ENCODE measurements around the gene BNC2.

Gene BNC2

GRCh38 chr9:16868701-16869100 lies 1.8 kb downstream of the BNC2 start:
- DNase-seq = no peak

DNA sequence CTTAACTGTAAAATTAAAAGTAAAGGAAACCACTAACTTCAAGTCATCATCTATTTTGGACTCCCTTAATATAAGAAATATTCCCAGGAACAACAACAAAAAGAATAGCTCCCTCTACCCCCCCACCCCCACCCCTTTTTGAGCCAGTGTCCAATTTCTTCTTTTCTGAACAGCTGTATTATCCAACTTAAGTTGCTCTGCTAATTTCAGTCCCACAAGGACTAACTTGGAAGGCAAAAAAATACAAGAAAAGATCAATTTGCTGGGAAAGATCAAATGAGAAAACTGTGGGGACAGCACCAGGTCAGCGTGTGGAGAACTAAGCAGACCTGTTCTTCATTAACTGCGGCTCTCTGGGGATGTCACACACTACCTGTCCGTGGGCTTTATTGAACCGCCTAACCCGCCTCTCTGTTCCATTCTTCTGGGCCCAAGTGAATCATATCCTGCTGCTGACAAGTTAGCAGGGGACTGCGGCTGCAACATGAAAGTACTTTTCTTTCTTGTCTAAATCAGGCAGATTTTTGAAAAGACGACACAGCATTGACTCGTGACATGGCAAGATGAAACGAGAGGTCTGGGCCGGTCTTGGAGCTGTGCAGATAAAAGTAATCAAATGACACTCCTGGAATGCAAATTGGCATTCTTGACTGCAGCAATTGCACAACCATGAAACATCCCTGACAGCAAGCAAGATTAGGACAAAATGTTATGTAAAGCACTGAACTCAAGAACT lies 2.7 kb downstream of the BNC2 start:
- peak; percentile 31 to 77 for DNase-seq

- DNase-seq = peak in 1 of 2 experiments; percentile 11
Observed at GRCh38 chr9:16866587-16866986, 3.9 kb downstream of the BNC2 start.

- peak in 1 of 2 experiments; percentile 12 for DNase-seq
Observed at GRCh38 chr9:16864649-16865434, 5.6 kb downstream of the BNC2 start.

GRCh38 chr9:16848179-16848578 lies 22.3 kb downstream of the BNC2 start:
- DNase-seq = peak; percentile 20 to 54

DNA sequence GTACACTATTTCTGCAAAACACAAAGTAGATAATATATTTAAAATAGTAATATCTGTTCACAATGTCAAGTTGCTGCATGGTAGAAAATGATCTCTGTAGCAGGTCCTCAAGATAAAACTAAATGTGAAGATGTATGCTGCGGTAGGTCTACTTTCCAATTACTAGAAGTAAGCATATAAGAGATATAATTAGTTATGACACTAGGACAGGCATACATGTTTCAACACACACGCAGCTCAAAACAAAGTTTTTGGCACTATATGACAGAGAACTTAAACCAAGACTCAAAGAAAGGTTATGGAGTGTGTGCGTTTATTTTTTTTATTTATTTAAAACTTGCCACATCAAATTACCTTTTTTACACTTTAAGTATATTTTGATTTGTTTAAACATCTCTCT lies 23.5 kb downstream of the BNC2 start:
- DNase-seq = no peak

DNA sequence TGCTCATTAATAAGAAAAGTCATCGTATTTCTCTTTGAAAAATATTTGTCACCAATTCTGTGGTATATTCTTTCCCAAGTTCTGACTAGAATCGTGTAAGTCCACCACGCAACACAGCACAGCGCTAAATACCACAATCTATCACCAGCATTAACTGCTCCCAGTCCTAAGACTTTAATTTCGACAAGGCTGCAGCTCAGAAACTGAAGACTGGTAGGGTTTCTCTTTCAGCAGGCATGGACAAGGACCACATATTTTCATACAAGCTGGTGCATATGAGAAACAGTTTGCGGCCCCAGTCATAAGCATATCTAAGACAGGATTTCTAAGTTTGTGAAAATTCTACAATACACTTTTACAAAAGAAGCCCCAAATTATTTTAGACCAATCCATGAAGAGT lies 24.1 kb downstream of the BNC2 start:
- DNase-seq = no peak

GRCh38 chr9:16834817-16835216 lies 35.7 kb downstream of the BNC2 start:
- no peak for DNase-seq

- DNase-seq = no peak
Observed at GRCh38 chr9:16833296-16833835, 37.1 kb downstream of the BNC2 start.

DNA sequence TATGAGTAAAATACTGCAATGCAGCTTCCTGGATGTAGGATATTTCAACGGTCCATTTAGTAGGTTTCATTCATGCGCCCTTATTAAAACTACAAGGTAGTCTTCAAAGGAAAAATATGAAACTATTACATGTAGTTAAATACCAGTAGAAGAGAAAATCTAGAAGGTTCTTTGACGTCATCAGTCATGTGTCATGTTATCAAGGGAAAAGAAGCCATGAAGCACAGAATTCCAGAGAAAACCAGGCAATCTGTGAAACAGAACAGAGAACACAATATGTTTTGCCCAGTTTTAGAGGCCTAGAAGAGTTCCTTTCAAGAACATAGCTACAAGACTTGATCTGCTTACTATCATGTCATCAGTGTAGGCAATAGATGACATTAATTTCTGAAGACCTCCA lies 38.4 kb downstream of the BNC2 start:
- no peak for DNase-seq

- DNase-seq = no peak
Observed at GRCh38 chr9:16830806-16831205, 39.7 kb downstream of the BNC2 start.

DNA sequence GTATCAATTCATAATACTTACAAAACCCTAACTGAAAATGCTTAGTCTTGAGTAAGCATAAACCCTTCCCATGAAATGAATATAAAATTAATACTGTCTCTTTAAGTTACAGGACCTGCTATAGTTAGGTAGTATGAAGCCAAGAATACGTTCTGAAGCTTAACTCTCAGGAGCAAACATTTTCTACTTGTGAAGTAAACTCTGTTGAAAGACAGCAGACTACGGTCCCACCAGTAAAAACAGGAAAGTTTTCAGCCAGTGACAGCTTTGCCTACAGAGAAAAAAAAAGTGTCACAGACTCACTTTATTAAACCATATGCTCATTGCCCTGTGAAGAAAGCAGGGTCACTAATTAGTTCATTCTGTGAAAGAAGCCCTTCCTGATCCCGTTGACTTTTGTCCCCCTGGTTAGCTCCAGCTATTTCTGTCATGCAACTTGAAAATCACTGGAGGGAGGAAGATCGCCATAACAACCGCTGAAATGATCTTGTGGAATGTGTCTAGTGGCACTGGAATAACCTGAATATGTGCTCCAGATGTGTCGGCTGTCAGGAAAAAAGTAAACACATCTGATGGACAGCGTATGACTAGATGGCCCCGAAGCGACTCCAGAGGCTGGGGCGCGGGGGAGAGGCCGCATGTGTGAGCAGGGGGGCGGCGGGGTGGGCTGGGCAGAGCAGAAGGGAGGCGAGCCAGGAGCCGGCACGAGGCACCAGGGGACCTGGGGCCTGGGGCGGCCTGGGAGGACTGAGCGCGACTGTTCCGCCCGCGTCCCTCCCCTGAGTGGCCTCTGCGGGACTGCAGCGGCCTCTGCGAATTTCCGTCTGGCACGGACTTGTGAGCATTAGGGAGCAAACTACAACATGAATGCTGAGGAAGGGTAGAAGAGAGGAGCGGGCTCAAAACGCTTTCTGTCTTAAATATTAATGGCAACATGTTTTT lies 41.9 kb downstream of the BNC2 start:
- DNase-seq = peak in 1 of 2 experiments; percentile 64

DNA sequence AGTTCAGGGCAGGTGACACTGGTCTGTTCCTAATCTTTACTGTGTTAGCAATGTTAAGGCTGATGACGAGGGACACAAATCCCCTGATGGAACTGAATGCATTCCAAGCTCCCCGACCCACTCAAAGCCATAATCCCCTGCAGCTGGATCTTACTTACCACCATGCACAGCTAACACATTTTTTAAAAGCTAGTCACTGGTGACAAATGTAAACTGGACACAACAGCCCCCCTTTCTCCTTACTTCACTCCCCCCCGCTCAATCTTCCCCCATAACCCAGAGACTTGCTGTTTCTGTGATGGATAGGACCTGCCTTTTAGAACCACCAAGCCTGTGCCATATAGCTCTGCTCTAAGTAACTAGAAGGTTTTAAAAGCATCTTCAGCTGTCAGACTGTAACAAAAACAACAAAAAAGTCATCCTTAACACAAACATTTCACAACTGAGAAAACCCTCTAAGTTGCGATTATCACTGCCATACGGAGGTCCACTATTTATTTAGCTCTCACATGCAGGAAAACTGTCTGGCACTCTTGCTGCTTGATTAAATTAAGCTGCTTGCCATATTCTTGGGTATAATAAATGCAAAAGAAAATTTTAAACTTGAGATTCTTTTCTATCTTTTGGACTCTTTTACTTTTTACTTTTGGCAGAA lies 44.4 kb downstream of the BNC2 start:
- no peak for DNase-seq

GRCh38 chr9:16825331-16825725 lies 45.1 kb downstream of the BNC2 start:
- DNase-seq = no peak

GRCh38 chr9:16824545-16825330 lies 45.7 kb downstream of the BNC2 start:
- DNase-seq = peak; percentile 29 to 64

DNA sequence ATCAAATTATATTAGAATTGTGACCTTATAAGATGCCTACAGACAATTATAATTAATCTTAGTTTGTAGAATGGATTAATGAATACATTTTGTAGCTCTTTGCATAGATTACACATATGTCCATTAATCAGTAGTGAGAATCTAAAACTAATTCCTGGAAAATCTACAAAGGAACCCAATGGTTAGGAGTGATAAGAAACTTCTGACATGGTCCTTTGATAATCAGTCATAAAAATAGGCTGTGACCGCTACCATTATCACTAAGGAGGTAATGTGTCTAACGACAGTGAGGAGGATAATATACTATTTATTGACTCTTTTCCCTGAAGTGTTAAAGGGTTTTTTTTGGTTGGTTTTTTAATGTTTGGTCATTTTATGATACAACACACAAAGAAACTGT lies 46.6 kb downstream of the BNC2 start:
- DNase-seq = no peak

GRCh38 chr9:16821344-16821743 lies 49.1 kb downstream of the BNC2 start:
- DNase-seq = no peak

DNA sequence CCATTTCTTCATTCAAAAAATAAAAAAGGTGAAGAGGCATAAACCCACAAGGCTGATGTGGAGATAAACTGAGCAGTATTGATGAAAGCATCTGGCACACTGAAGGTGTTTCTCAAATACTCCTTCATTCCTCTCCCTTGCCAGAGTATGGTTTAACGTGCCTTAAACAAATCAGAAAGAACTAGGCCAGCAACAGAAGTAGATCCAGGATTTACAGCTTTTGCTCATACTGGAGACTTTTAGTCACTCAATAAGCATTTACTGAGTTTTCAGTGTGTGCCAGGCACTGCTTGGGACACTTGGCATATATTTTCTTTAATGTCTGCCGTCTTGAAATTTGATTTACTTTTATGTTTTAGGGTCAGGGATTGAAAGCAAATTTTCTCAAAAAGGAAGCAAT lies 53.0 kb downstream of the BNC2 start:
- DNase-seq = peak in 1 of 2 experiments; percentile 5

DNA sequence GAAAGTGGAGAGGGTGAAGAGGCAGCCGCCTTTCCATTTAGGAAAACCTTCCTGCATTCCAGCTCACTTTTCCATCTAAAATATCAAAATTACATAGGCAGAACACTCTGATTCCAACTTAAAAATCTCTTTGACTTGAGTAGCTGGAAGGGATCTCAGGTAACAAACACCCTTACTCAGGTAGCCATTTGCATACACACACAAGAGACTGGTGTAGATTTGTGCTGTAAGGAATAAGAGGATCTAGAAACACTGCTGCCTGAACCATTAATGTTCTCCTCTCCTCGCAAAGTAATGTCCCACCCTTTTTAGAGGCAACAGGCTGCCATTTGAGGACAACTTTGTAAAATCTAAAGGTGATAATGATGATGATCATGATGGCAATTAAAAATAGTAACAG lies 53.5 kb downstream of the BNC2 start:
- DNase-seq = peak; percentile 28 to 45

GRCh38 chr9:16816011-16816410 lies 54.5 kb downstream of the BNC2 start:
- peak in 1 of 2 experiments; percentile 23 for DNase-seq

- no peak for DNase-seq
Observed at GRCh38 chr9:16815079-16815478, 55.4 kb downstream of the BNC2 start.

DNA sequence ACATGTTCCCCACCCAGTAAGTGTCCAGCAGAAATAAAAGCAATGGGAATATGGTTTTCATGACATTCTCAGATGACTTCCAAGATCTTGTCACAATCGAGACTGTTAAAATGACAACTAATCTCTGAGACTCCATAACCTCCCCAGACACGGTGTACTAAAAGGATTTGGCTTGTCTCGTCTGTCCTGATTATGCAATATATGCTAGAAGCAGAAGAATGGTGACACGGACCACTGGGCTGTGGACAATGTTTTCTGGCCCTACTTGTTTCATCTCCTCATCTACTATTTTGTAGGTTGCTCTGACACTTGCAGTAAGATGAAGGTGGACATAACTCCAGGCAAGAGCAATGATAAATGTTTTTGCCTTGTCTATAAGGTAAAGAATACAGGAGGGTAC lies 56.6 kb downstream of the BNC2 start:
- no peak for DNase-seq

Measured in NCI-H526 (cell line).